Stimulated activated CD8-positive, alpha-beta memory T cell treated with anti-CD3 and anti-CD28 coated beads, Interleukin-12 subunit alpha, Interleukin-12 subunit beta, amount 100 ng/mL, for 24 hours (primary cell): ENCODE measurements around the gene THPO.

Experiments used
- DNase-seq: peaks from one replicate; pipeline ENCODE4 v3.0.0-alpha.2; 2020; ENCODE audit errors: extremely low read depth

The THPO gene

GRCh38 chr3:184384856-184385422 is 6.9 kb upstream of the THPO start:
- DNase-seq: no peak

- no peak for DNase-seq
These were observed 6.3 kb upstream of the THPO start for GRCh38 chr3:184384342-184384741.

GRCh38 chr3:184383033-184383740 is 5.2 kb upstream of the THPO start:
- no peak for DNase-seq

- DNase-seq: no peak
These were observed 4.5 kb upstream of the THPO start for GRCh38 chr3:184382326-184383032.

- no peak for DNase-seq
These were observed 3.5 kb upstream of the THPO start for GRCh38 chr3:184381261-184382224.

- no peak for DNase-seq
These were observed 2.7 kb upstream of the THPO start for GRCh38 chr3:184380627-184381260.

- DNase-seq: no peak
These were observed 2.2 kb upstream of the THPO start for GRCh38 chr3:184380185-184380626.

GRCh38 chr3:184379358-184380184 is 1.6 kb upstream of the THPO start, which contains the start of gene CHRD:
Gene CHRD (plus strand): TSS chr3:184380054. CDS start chr3:184380319, 265 bp downstream.
- no peak for DNase-seq

- DNase-seq: no peak
These were observed 797 bp upstream of the THPO start for GRCh38 chr3:184378651-184379357.

GRCh38 chr3:184377374-184377773 is 633 bp downstream of the THPO start:
- no peak for DNase-seq

GRCh38 chr3:184375747-184376461 is 2.1 kb downstream of the THPO start:
- DNase-seq: no peak

GRCh38 chr3:184373422-184373821 is 4.6 kb downstream of the THPO start:
- DNase-seq: no peak

GRCh38 chr3:184372911-184373310 is 5.1 kb downstream of the THPO start:
- no peak for DNase-seq

- no peak for DNase-seq
These were observed 5.6 kb downstream of the THPO start for GRCh38 chr3:184372296-184372821.

- no peak for DNase-seq
These were observed 6.4 kb downstream of the THPO start for GRCh38 chr3:184371570-184372018.

GRCh38 chr3:184368586-184369183 is 9.3 kb downstream of the THPO start:
- no peak for DNase-seq

- DNase-seq: no peak
These were observed 9.9 kb downstream of the THPO start for GRCh38 chr3:184368116-184368515.

- DNase-seq: no peak
These were observed 11.3 kb downstream of the THPO start for GRCh38 chr3:184366619-184367289.
